HG03097 (cell line): Measurements from ENCODE around the gene FGD3.
"Not testable (repeated sequence)": the region's sequence is repeated elsewhere in the genome, so short reads cannot be mapped to it uniquely, and the experiment has no call there.

Experiments
- ATAC-seq: cut with Tn5 transposase; IDR thresholded peaks from one replicate; pipeline ENCODE4 v1.9.1; 2021; ENCODE audit not compliant: unreplicated experiment, low FRiP score

FGD3 gene

DNA sequence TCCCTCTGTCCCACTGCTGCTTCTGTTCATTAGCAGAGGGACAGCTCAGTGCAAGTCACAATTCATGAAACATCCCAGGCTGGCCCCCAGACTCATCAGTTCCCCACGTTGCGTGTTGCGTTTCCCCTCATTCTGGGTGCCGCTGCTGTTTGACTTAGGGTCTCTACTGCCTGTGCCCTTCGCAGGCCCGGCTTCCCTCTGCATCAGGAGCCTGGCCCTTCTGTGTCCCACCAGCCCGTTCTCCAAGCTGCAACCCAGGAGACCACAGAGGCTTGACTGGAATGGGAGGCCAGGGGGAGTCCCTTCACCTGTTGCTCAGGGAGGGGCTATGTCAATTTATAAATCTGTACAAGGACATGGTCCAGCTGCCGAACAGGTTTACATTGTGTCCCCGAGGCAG is 57.2 kb downstream of the FGD3 start:
- no peak for ATAC-seq

GRCh38 chr9:93005876-93006275 is 58.6 kb downstream of the FGD3 start:
- ATAC-seq = no peak

DNA sequence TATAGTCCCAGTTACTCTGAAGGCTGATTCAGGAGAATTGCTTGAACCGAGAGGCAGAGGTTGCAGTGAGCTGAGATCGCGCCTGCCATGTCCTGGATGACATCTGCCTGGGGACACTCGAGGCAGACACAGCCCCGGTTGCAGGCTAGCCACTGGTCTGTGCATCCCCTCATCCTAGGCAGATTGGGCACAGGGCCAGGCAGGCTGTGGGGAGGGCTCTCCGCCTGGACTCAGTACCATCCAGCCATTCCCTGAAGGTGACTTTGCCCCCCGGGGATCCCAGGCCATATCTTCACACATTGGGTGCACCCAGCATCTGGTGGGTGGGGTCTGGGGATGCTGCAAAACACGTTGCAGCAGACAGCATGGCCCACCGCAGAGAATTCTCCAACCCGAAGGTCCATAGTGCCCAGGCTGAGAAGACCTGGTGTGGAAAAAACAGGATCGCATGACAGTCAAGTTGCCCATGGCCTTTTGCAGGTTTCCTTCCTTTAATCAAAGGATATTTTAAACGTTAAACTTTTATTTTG is 60.3 kb downstream of the FGD3 start:
- ATAC-seq = no peak

DNA sequence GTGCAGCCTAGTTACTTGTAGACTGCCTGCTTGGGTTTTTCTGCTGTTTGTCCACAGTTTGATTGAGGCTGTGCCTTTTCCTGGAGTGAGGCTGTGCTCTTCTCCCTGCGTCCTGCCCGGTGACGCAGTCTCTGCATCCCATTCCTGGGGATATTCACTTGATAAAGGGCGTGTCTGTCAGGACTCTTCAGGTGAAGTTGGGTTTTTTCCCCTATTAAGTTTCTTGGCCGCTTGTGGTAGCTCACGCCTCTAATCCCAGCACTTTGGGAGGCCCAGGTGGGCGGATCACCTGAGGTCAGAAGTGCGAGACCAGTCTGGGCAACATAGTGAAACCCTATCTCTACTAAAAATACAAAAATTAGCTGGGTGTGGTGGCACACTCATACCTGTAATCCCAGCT is 61.1 kb downstream of the FGD3 start:
- ATAC-seq = no peak

DNA sequence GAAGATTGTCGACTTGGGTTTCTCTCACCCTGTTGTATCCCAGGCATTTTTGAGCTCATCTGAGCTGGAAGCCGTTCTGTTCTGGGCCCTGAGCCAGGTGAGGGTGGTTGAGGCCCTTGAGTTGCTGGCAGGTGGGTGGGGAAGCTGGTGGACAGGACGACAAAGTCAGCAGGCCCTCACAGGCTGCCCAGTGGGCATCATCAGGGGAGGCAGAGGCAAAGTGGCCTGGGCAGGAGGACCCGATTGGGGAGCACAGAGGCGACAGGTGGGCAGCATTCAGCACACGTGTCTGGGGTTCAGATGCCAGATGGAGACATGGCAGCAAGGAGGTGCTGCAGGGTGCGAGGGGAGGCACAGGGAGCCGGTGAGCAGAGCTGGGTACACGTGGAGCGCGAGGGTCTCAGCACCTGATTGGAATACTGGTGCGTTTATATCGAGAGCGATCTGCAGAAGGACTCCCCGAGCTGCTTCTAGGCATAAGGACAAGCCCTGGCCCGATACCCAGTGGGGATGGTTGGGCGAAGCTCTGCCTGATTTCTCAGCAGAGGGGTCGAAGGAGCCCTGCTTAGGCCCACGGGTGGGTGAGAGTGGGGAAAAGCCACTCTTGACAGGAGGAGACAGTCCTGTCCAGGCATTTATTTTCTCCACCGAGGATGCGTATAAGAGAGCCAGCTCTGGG is 62.2 kb downstream of the FGD3 start:
- ATAC-seq = no peak

GRCh38 chr9:93010056-93010455 is 62.7 kb downstream of the FGD3 start:
- no peak for ATAC-seq

GRCh38 chr9:93010704-93011103 is 63.4 kb downstream of the FGD3 start:
- ATAC-seq = no peak

DNA sequence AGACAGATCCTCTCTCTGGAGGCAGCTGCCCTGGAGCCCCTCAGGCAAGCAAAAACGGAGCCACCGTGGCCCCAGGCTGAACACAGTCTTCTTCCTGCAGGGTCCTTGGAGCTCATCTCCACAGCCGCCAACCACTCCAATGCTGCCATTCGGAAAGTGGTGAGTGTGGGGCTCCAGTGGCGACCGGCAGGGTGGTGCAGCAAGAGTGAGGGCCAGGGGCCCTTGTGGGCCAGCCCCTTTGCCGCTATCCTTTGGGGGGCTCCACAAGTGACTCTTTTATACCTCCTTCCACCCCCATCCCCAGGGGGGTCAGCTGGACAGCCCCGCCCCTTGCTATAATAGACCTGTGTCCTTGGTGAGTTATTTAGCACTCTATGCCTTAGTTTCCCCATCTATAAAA is 63.8 kb downstream of the FGD3 start:
- no peak for ATAC-seq

GRCh38 chr9:93012963-93013855 is 65.9 kb downstream of the FGD3 start:
- no peak for ATAC-seq

- ATAC-seq = no peak
Observed at GRCh38 chr9:93013856-93014582, 66.7 kb downstream of the FGD3 start.

- not testable (repeated sequence) for ATAC-seq
Observed at GRCh38 chr9:93015190-93015589, 67.9 kb downstream of the FGD3 start.

DNA sequence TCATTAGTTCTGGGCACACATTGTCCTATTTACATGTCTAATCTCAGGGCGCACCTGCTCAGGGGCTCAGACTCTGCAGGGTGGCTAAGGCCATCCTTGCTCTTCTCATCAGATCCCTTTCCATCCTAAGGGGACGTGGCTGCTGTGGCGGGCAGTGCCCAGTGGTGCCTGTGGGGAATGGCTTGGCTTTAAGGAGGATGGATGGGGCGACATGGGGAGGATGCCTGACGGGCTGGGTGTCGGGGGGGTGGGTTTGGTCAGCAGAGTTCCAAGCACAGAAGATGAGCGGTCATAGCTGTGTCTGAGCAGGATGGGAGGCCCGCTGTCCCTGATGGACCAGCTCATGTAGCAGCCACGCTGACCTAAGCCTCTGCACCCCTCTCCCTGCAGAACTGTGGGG is 70.3 kb downstream of the FGD3 start:
- no peak for ATAC-seq

GRCh38 chr9:93020151-93020550 is 72.8 kb downstream of the FGD3 start:
- ATAC-seq = no peak

DNA sequence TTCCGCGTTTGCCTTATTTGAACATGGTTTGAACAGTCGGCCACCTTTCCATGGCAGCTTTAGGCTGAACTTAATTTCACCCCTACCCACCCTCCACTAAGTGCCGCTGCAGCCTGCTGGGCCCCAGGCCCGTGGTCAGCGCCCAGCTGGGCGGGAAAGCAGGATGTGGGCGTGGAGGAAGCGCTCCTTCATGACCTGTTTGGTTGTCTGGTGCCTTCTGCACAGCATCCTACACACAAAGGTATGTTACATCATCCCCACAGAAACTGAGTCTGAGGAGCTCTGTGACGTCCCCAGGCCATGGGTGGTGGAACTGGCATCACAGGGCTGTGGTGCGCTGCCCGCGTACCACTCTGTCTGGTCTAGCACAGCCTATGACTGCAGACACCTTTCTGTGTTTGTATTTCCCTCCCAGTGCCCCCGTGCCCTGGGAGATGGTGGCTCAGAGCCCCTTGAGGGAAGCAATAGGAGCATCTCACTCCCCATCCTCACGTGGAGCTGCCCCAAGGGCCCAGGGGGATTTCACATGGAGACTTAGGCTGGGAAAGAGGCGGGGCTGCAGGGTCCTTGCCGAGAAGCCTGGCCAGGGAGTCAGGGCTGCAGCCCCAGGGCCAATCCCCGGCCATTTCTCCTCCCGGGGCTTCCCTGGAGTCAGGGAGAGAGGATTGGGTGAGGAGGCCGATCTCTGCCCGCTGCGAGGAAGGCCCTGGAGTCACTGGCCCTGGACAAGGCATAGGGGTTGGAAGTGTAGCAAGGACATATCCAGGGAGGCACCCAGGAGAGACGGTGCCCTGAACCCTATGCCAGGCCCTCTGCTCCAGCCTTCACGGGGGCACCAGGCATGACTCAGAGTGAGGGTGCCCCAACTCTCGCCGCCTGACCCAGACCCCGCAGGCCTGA is 73.7 kb downstream of the FGD3 start:
- ATAC-seq = no peak

- no peak for ATAC-seq
Observed at GRCh38 chr9:93022066-93022465, 74.7 kb downstream of the FGD3 start.

DNA sequence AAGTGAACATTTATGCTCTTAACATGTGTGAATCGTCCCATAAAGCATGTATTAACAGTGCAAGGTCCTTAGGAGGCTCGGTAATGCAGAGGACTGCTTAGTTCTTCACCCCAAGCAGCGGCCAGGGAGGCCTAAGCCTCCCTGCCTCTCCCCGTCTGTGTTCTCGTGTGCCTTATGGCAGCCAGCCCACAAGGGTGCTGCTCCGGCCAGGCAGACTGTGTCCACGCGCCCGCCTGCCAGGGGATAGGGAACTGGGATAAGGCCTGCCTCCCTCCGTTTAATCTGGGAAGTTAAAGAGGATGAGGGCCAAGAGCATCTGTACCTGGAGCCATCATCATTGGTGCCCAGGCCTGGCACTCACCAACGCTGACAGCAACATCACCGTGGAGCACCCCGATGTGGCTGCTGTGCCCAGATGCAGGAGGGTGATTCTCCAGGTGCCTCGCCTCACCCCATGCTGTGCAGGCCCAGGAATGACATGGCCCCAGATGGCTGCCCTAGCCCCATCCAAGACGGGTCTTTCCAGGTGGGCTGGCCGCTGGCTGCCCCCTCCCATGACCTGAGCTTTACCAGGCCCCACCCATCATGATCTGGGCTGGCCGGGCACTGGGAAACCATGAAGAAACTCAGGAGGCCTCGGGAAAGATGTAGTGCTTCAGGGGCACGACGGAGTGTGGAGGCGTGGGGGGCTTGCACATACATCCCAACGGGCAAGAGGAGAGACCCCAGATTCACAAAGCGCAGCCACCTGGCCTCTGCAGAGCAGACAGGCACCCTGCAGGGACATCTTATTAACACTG is 75.6 kb downstream of the FGD3 start:
- no peak for ATAC-seq

DNA sequence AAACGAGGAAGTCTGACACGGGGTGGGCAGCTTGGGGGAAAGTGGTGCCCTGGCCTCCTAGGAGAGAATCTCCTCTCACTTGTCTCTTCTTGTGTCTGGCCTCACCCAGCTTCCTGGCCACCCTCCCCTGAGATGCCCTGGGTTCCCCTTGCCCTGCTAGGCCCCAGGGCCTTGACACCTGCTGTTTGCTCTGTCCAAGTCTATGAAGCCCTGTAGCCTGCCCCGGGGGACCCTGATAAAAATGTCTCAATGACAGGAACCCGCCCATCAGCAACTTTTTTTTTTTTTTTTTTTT is 76.1 kb downstream of the FGD3 start:
- no peak for ATAC-seq

GRCh38 chr9:93024646-93024910 is 77.3 kb downstream of the FGD3 start:
- no peak for ATAC-seq

- no peak for ATAC-seq
Observed at GRCh38 chr9:93024986-93025630, 77.8 kb downstream of the FGD3 start.
